ENCODE measurements around the gene CCND3.
"Not testable (repeated sequence)": the region's sequence is repeated elsewhere in the genome, so short reads cannot be mapped to it uniquely, and the experiment has no call there.

Gene CCND3

DNA sequence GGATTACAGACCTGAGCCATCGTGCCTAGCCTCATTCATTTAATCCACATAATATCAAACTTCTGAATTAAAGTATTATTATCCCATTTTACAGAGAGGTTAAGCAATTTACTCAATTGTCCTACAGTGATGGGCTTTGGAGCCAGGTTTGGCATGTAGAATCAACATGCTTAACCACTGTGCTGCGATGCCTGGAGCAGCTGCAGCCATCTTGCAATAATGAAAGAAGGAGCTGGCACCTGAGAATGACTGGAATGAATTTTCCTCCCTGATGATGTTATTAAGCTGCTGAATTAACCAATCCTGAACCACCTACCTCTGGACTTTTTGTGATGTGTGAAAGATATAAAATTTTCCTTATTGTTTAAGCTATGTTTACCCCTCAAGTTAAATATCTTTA lies 13.1 kb upstream of the CCND3 start:
- H3K9ac ChIP-seq (ENCODE audit: low read length in 5 of 5): no peak overlapping the region
- H3K4me1 ChIP-seq (ENCODE audit: control insufficient read depth in 5 of 5, insufficient read depth in 5 of 5, low read length in 5 of 5): no peaks in the 10 kb centered on the region
- H3K9me3 ChIP-seq (ENCODE audit: control insufficient read depth in 5 of 5, low read length in 5 of 5): no peaks in the 10 kb centered on the region
- no peak overlapping the region for H3K4me3 ChIP-seq (ENCODE audit: low read depth in 1 of 5, low read length in 5 of 5)
- no peak overlapping the region for H3K27ac ChIP-seq (ENCODE audit: low read depth, low read length)
- H3K36me3 ChIP-seq (ENCODE audit: control insufficient read depth in 5 of 5, insufficient read depth in 5 of 5, low read length in 5 of 5): no peaks in the 10 kb centered on the region
- no peaks in the 10 kb centered on the region for H3K27me3 ChIP-seq (ENCODE audit: control insufficient read depth in 5 of 5, insufficient read depth in 4 of 5, low read length in 5 of 5)

- no peak overlapping the region for H3K27ac ChIP-seq (ENCODE audit: low read depth, low read length)
- no peaks in the 10 kb centered on the region for H3K27me3 ChIP-seq (ENCODE audit: control insufficient read depth in 5 of 5, insufficient read depth in 4 of 5, low read length in 5 of 5)
- H3K9ac ChIP-seq (ENCODE audit: low read length in 5 of 5): no peak overlapping the region
- H3K36me3 ChIP-seq (ENCODE audit: control insufficient read depth in 5 of 5, insufficient read depth in 5 of 5, low read length in 5 of 5): no peaks in the 10 kb centered on the region
- H3K4me3 ChIP-seq (ENCODE audit: low read depth in 1 of 5, low read length in 5 of 5): no peak overlapping the region
- H3K4me1 ChIP-seq (ENCODE audit: control insufficient read depth in 5 of 5, insufficient read depth in 5 of 5, low read length in 5 of 5): peaks cover 0 to 14% (median 2%) of the 10 kb centered on the region in 5 donors
- no peaks in the 10 kb centered on the region for H3K9me3 ChIP-seq (ENCODE audit: control insufficient read depth in 5 of 5, low read length in 5 of 5)
Measured at GRCh38 chr6:41947581-41948220, 6.1 kb upstream of the CCND3 start.

DNA sequence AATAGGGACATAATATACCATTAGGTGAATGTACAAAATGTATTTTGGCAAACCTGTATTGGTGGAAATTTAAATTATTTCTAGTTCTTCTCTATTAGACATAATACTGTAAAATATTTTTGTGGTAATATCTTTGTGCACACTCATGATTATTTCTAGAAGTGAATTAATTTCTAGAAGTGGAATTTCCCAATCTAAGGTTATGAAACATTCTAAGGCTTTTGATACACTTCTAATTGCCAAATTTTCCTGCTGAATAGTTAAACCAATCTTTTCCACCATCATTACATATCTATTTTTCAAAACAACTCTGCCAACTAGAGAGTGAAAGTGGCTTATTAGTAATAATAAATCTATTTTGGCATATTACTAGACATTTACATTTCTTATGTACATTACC lies 1.8 kb upstream of the CCND3 start:
- Histone ChIP-seq H3K9ac (ENCODE audit: low read length in 5 of 5) (no peak overlapping the region), H3K4me1 (ENCODE audit: control insufficient read depth in 5 of 5, insufficient read depth in 5 of 5, low read length in 5 of 5) (peaks cover 10 to 44% (median 37%) of the 10 kb centered on the region in 5 donors), H3K27me3 (ENCODE audit: control insufficient read depth in 5 of 5, insufficient read depth in 4 of 5, low read length in 5 of 5) (no peaks in the 10 kb centered on the region), H3K9me3 (ENCODE audit: control insufficient read depth in 5 of 5, low read length in 5 of 5) (no peaks in the 10 kb centered on the region), H3K36me3 (ENCODE audit: control insufficient read depth in 5 of 5, insufficient read depth in 5 of 5, low read length in 5 of 5) (no peaks in the 10 kb centered on the region), H3K4me3 (ENCODE audit: low read depth in 1 of 5, low read length in 5 of 5) (no peak overlapping the region), H3K27ac (ENCODE audit: low read depth, low read length) (no peak overlapping the region)

- H3K9me3 ChIP-seq (ENCODE audit: control insufficient read depth in 5 of 5, low read length in 5 of 5); H3K4me3 ChIP-seq (ENCODE audit: low read depth in 1 of 5, low read length in 5 of 5); H3K36me3 ChIP-seq (ENCODE audit: control insufficient read depth in 5 of 5, insufficient read depth in 5 of 5, low read length in 5 of 5); H3K27me3 ChIP-seq (ENCODE audit: control insufficient read depth in 5 of 5, insufficient read depth in 4 of 5, low read length in 5 of 5): not testable (repeated sequence)
- peak overlapping the region; percentile 96 for H3K27ac ChIP-seq (ENCODE audit: low read depth, low read length)
- H3K4me1 ChIP-seq (ENCODE audit: control insufficient read depth in 5 of 5, insufficient read depth in 5 of 5, low read length in 5 of 5): peaks cover 14 to 46% (median 43%) of the 10 kb centered on the region in 5 donors
- peak overlapping the region in 1 of 5 donors; percentile 72 for H3K9ac ChIP-seq (ENCODE audit: low read length in 5 of 5)
Measured at GRCh38 chr6:41942882-41943281, 1.3 kb upstream of the CCND3 start.

- no peaks in the 10 kb centered on the region for H3K27me3 ChIP-seq (ENCODE audit: control insufficient read depth in 5 of 5, insufficient read depth in 4 of 5, low read length in 5 of 5)
- peak overlapping the region; percentile 96 for H3K27ac ChIP-seq (ENCODE audit: low read depth, low read length)
- no peaks in the 10 kb centered on the region for H3K9me3 ChIP-seq (ENCODE audit: control insufficient read depth in 5 of 5, low read length in 5 of 5)
- peaks cover 0 to 4% (median 0%) of the 10 kb centered on the region in 5 donors for H3K36me3 ChIP-seq (ENCODE audit: control insufficient read depth in 5 of 5, insufficient read depth in 5 of 5, low read length in 5 of 5)
- peak overlapping the region; percentile 52 to 75 (median 68) for H3K9ac ChIP-seq (ENCODE audit: low read length in 5 of 5)
- peaks cover 14 to 50% (median 46%) of the 10 kb centered on the region in 5 donors for H3K4me1 ChIP-seq (ENCODE audit: control insufficient read depth in 5 of 5, insufficient read depth in 5 of 5, low read length in 5 of 5)
- H3K4me3 ChIP-seq (ENCODE audit: low read depth in 1 of 5, low read length in 5 of 5): peak overlapping the region; percentile 64 to 92 (median 86)
Measured at GRCh38 chr6:41942067-41942851, 651 bp upstream of the CCND3 start.

DNA sequence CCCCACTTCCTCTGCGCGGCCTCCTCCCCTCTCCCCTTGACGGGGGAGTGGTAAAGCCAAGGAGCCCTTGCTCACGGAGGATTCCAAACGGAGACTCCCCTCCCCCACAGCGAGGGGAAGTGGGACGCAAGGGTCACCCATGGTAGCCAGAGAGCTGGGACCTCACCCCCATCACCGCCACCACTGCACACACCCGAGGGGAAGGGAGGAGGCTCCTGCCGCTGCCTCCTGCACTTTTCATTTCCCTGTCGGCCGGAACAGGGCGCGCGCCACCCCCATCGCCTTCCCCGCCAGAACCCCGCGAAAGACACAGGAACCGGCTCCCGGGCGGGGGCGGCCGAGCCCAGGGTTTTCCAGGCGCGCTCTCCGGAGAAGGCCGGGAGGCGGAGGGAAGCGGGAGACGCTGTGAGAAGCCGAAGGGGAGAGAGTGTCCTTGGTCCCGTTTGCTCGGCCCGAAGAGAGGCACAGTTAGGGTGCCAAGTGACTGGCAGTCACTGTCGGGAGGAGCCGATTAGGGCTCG lies 789 bp downstream of the CCND3 start:
- Histone ChIP-seq H3K27ac (ENCODE audit: low read depth, low read length) (peak overlapping the region; percentile 96), H3K36me3 (ENCODE audit: control insufficient read depth in 5 of 5, insufficient read depth in 5 of 5, low read length in 5 of 5) (peaks cover 0 to 17% (median 6%) of the 10 kb centered on the region in 5 donors), H3K4me1 (ENCODE audit: control insufficient read depth in 5 of 5, insufficient read depth in 5 of 5, low read length in 5 of 5) (peaks cover 17 to 64% (median 60%) of the 10 kb centered on the region in 5 donors)

DNA sequence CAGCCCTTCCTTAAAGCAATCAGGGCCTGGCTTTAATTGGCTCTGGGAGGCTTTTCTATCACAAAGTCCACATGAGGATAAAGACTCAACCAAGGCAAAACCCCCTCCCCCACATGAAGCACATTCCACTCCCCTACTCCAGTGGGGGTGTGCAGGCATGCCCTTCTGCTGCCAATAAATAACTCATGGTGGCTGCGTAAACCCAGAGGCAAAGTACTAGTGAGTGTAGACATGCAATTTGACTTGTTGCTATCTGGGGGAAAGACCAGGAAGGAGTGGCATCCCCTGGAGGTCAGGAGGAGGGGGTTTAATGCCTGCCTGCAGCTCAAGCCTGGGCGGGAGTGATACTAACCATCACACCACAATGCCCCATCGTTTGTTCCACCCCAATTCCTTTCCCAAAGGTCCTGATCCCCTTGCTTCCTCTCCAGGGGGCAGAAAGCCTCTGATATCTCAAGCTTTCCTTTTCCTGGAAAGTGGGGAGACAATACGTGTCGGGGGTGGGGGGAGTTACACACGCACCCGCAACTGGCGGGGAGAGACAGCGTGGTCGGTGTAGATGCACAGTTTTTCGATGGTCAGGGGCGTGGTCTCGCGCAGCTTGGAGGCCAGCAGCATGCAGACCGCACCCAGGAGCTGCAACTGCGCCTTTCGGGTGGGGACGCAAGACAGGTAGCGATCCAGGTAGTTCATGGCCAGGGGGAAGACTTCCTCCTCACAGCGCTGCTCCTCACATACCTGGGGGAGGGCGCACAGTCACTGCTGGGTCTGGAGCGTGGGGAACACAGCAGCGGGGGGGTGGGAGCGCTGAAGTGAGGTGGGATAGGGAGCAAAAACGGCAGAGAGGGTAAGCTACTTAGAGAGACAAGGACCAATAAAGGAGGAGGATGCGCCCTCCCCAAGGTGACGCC lies 1.5 kb downstream of the CCND3 start:
- H3K9ac ChIP-seq (ENCODE audit: low read length in 5 of 5): peak overlapping the region in 4 of 5 donors; percentile 72 to 93 (median 80)
- peaks cover 0 to 24% (median 13%) of the 10 kb centered on the region in 5 donors for H3K36me3 ChIP-seq (ENCODE audit: control insufficient read depth in 5 of 5, insufficient read depth in 5 of 5, low read length in 5 of 5)
- H3K27me3 ChIP-seq (ENCODE audit: control insufficient read depth in 5 of 5, insufficient read depth in 4 of 5, low read length in 5 of 5): no peaks in the 10 kb centered on the region
- H3K4me3 ChIP-seq (ENCODE audit: low read depth in 1 of 5, low read length in 5 of 5): peak overlapping the region; percentile 86 to 93 (median 92)
- peak overlapping the region; percentile 96 for H3K27ac ChIP-seq (ENCODE audit: low read depth, low read length)
- no peaks in the 10 kb centered on the region for H3K9me3 ChIP-seq (ENCODE audit: control insufficient read depth in 5 of 5, low read length in 5 of 5)
- peaks cover 17 to 70% (median 67%) of the 10 kb centered on the region in 5 donors for H3K4me1 ChIP-seq (ENCODE audit: control insufficient read depth in 5 of 5, insufficient read depth in 5 of 5, low read length in 5 of 5)

More for the DNA sequence above, 789 bp downstream of the CCND3 start:
- peak overlapping the region in 4 of 5 donors; percentile 72 to 93 (median 80) for H3K9ac ChIP-seq (ENCODE audit: low read length in 5 of 5)
- no peaks in the 10 kb centered on the region for H3K27me3 ChIP-seq (ENCODE audit: control insufficient read depth in 5 of 5, insufficient read depth in 4 of 5, low read length in 5 of 5)
- peak overlapping the region; percentile 86 to 93 (median 92) for H3K4me3 ChIP-seq (ENCODE audit: low read depth in 1 of 5, low read length in 5 of 5)
- no peaks in the 10 kb centered on the region for H3K9me3 ChIP-seq (ENCODE audit: control insufficient read depth in 5 of 5, low read length in 5 of 5)

GRCh38 chr6:41939176-41939847 lies 2.3 kb downstream of the CCND3 start:
- Histone ChIP-seq H3K9me3 (ENCODE audit: control insufficient read depth in 5 of 5, low read length in 5 of 5) (no peaks in the 10 kb centered on the region), H3K27me3 (ENCODE audit: control insufficient read depth in 5 of 5, insufficient read depth in 4 of 5, low read length in 5 of 5) (no peaks in the 10 kb centered on the region), H3K9ac (ENCODE audit: low read length in 5 of 5) (peak overlapping the region in 3 of 5 donors; percentile 1 to 13 (median 8)), H3K27ac (ENCODE audit: low read depth, low read length) (peak overlapping the region; percentile 35), H3K4me1 (ENCODE audit: control insufficient read depth in 5 of 5, insufficient read depth in 5 of 5, low read length in 5 of 5) (peaks cover 17 to 77% (median 72%) of the 10 kb centered on the region in 5 donors), H3K36me3 (ENCODE audit: control insufficient read depth in 5 of 5, insufficient read depth in 5 of 5, low read length in 5 of 5) (peaks cover under 1 to 32% (median 20%) of the 10 kb centered on the region in 5 donors), H3K4me3 (ENCODE audit: low read depth in 1 of 5, low read length in 5 of 5) (peak overlapping the region in 4 of 5 donors; percentile 17 to 93 (median 90))

DNA sequence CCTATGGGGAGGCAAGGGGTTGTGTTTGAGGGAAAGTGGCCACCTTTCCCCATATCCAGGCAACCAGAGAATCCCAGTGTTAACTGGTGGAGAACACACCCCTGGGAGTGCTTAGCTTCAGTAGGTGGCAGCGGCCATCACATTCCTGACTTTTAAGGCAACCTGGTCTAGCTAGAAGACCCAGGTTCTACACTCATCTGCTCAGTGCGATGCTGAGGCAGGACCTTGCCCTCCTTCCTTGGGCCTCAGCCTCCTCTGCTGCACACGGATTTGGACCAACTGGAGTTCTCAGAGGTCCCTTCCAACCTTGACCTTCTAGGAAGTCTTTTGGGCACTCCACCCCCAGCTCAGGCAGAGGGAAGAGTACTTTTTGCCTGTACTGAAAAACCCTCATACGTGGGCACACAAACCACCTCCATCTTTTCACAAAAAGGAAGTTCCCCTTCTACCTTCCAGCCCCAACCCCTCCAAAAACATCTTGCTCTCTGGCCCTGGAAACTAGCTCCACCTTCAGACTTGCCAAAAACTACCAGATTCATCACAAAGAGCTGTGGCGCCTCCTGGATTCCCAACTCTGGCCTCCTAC lies 2.9 kb downstream of the CCND3 start:
- peak overlapping the region in 2 of 5 donors; percentile 17 to 18 for H3K4me3 ChIP-seq (ENCODE audit: low read depth in 1 of 5, low read length in 5 of 5)
- H3K36me3 ChIP-seq (ENCODE audit: control insufficient read depth in 5 of 5, insufficient read depth in 5 of 5, low read length in 5 of 5): peaks cover 2 to 37% (median 24%) of the 10 kb centered on the region in 5 donors
- H3K9ac ChIP-seq (ENCODE audit: low read length in 5 of 5): peak overlapping the region in 3 of 5 donors; percentile 1 to 13 (median 8)
- no peaks in the 10 kb centered on the region for H3K27me3 ChIP-seq (ENCODE audit: control insufficient read depth in 5 of 5, insufficient read depth in 4 of 5, low read length in 5 of 5)
- H3K9me3 ChIP-seq (ENCODE audit: control insufficient read depth in 5 of 5, low read length in 5 of 5): no peaks in the 10 kb centered on the region
- H3K27ac ChIP-seq (ENCODE audit: low read depth, low read length): peak overlapping the region; percentile 35
- peaks cover 17 to 77% (median 72%) of the 10 kb centered on the region in 5 donors for H3K4me1 ChIP-seq (ENCODE audit: control insufficient read depth in 5 of 5, insufficient read depth in 5 of 5, low read length in 5 of 5)
